Activated CD4-positive, alpha-beta T cell treated with anti-CD3 and anti-CD28 coated beads, Interleukin-2, amount 10 ng/mL, durations not matched to agents 7 days and 5 days (primary cell): ENCODE measurements around the gene MMP27. TPM values are rescaled to one million over a fixed set of nuclear protein-coding genes. Genes with fewer than 3 reads are reported as not detected.

Experiments
- CTCF ChIA-PET: fragments of 350-600 bp; sonication (Branson Sonifier 250); formaldehyde crosslinking; loops from one replicate; lab custom pipeline; 2021; ENCODE audit warnings: antibody characterized with exemption; lab: Charles Lee
- POLR2A ChIA-PET: fragments of 350-600 bp; sonication (Branson Sonifier 250); formaldehyde crosslinking; loops from one replicate; lab custom pipeline; 2021; ENCODE audit warnings: antibody characterized with exemption; lab: Charles Lee
- DNase-seq: peaks from one replicate; pipeline ENCODE4 v3.0.0-alpha.2; 2020
- H3K27ac Mint-ChIP-seq: one replicate; pipeline ENCODE4 v1.8.0; 2021; ENCODE audit warnings: mild to moderate bottlenecking, moderate library complexity, mixed read lengths
- H3K27me3 Mint-ChIP-seq: one replicate; pipeline ENCODE4 v1.8.0; 2021; ENCODE audit warnings: mixed read lengths
- H3K36me3 Mint-ChIP-seq: one replicate; pipeline ENCODE4 v1.8.0; 2021; ENCODE audit warnings: low read depth, mixed read lengths
- H3K4me1 Mint-ChIP-seq: one replicate; pipeline ENCODE4 v1.8.0; 2021; ENCODE audit warnings: mixed read lengths
- H3K4me3 Mint-ChIP-seq: one replicate; pipeline ENCODE4 v1.8.0; 2021; ENCODE audit warnings: mild to moderate bottlenecking, moderate library complexity, mixed read lengths
- H3K9me3 Mint-ChIP-seq: one replicate; pipeline ENCODE4 v1.8.0; 2021; ENCODE audit warnings: mixed read lengths
- total RNA-seq, 2 experiments: library from RNA; stranded (reverse); gene quantifications; one replicate each; pipeline ENCODE4 v1.2.3, GENCODE V29; 2021

The MMP27 gene
- total RNA-seq, 2 experiments from 2014 or later = not detected

DNA sequence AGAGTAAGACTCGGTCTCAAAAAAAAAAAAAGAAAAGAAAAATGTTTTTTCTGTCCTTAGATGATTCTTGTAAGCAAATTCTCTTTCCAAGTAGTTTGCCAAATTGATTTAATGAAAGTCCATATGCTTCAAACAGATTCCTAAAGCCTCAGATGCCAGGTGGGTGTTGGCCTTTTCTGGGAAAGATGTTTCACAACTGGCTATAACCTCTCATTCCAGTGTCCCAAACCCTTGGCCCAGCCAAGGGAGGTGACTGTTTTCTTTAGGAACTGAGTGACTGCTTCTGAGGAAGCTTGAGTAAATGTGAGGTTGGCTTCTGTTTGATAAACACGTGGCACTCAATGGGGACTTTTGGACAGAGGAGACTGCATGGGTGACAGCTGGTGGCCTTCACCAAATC lies 27.5 kb downstream of the MMP27 start:
- Mint-ChIP-seq H3K27me3 (peaks cover 9% of the 10 kb centered on the region), H3K4me1 (no peaks in the 10 kb centered on the region), H3K9me3 (no peaks in the 10 kb centered on the region), H3K27ac (no peak overlapping the region), H3K4me3 (no peak overlapping the region), H3K36me3 (no peaks in the 10 kb centered on the region)
- DNase-seq = no peak
- ChIA-PET CTCF (no interaction called here), POLR2A (no interaction called here)

DNA sequence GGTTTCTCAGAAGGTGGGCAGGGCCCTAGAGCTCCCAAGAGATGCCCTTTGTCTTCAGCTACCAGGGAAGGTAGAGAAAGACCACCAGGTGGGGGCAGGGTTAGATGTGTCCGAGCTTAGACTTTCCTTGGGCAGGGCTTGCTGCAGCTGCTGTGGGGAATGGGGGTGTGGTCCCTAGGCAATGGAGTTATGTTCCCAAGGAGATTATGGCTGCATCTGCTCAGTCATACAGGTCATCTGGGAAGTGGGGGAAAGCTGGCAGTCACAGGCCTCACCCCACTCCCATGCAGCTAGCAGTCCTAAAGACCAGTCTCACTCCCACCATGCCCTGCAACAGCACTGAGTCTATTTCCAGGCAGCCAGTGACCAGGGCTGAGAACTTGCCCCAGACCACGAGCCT lies 29.5 kb downstream of the MMP27 start:
- Mint-ChIP-seq H3K27ac (no peak overlapping the region), H3K36me3 (no peaks in the 10 kb centered on the region), H3K27me3 (peaks cover 5% of the 10 kb centered on the region), H3K4me1 (no peaks in the 10 kb centered on the region), H3K9me3 (no peaks in the 10 kb centered on the region), H3K4me3 (no peak overlapping the region)
- POLR2A ChIA-PET = no interaction called here
- DNase-seq = no peak
- CTCF ChIA-PET = interaction anchor here (2.6 kb wide), 1 partner anchor 10 kb away, joined by 7 read pairs; no protein-coding TSS in a partner anchor

DNA sequence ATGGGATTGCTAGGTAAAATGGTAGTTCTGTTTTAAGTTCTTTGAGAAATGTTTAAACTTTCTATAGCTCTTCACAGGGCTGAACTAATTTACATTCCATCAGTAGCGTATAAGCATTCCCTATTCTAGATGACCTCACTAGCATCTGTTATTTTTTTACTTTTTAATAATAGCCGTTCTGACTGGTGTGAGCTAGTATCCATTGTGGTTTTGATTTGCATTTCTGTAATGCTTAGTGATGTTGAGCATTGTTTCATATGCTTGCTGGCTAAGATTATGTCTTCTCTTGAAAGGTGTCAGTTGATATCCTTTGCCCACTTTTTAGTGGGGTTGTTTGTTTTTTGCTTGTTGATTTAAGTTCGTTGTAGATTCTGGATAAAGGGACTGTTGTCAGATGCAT lies 35.9 kb downstream of the MMP27 start:
- Mint-ChIP-seq H3K4me3 (no peak overlapping the region), H3K27me3 (peaks cover 9% of the 10 kb centered on the region), H3K9me3 (no peaks in the 10 kb centered on the region), H3K4me1 (no peaks in the 10 kb centered on the region), H3K27ac (no peak overlapping the region), H3K36me3 (no peaks in the 10 kb centered on the region)
- ChIA-PET POLR2A (no interaction called here), CTCF (no interaction called here)
- DNase-seq = no peak

DNA sequence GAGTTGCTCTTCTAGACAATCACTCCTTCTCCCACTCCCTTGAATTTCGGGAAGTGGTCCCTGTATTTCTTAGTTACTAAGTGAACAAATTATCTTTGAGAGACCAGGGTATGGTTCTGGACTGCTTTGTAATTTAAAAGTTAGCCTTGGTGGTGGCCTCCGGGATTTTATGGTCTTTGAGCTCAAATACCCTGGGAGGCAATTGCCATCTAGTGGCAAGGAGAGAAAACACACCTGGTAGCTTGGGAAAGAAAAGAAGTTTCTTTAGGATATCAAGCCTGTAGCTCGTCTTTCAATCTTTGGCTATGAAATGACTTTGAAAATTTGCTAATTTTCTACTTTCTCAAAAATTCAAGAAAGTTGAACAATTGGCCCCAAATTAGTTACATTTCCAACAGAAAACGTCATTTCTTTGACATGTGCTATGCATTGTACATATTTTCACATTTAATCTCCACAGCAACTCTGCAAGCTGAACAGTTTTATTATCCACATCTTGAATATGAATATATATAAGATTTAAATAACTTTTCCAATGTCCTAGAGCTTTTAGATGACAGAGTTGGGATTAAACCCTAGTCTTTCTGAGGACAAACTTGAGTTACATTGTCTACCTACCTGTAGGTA lies 39.1 kb downstream of the MMP27 start:
- DNase-seq = peak; percentile 30
- H3K27ac Mint-ChIP-seq = no peak overlapping the region
- CTCF ChIA-PET = interaction anchor here (0.7 to 1.5 kb wide), 15 partner anchors 9 to 378 kb away, joined by 3 to 7 read pairs (median 3); no protein-coding TSS in a partner anchor
- H3K9me3 Mint-ChIP-seq = no peaks in the 10 kb centered on the region
- no peaks in the 10 kb centered on the region for H3K4me1 Mint-ChIP-seq
- no peak overlapping the region for H3K4me3 Mint-ChIP-seq
- peaks cover 8% of the 10 kb centered on the region for H3K27me3 Mint-ChIP-seq
- no peaks in the 10 kb centered on the region for H3K36me3 Mint-ChIP-seq
- POLR2A ChIA-PET = no interaction called here

DNA sequence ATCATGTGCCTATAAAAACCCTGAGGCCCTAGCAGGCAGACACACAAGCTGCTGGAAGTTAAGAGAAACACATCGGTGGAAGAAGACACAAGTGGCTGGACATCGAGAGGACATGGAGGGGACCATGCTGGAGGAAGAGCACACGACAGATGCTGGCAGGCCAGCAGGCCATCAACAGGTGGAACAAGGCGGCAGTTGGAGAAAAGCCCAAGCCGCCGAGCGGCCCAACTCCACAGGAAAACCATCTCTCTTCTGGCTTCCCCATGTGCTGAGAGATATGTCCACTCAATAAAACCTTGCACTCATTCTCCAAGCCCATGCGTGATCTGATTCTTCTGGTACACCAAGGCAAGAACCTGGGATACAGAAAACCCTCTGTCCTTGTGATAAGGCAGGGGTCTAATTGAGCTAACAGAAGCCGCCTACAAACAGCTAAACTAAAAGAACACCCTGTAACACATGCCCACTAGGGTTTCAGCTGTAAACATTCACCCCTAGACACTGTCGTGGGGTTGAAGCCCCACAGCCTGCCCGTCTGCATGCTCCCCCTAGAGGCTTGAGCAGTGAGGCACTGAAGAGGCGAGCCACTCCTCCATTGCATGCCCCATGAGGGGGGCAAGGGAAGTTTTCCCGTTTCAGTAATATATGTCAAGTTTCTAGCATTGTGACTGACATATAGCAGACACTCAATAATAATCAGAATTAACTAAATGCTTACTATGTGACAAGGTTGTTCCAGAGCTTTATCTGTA lies 41.4 kb downstream of the MMP27 start:
- no peaks in the 10 kb centered on the region for H3K9me3 Mint-ChIP-seq
- DNase-seq = peak; percentile 18

DNA sequence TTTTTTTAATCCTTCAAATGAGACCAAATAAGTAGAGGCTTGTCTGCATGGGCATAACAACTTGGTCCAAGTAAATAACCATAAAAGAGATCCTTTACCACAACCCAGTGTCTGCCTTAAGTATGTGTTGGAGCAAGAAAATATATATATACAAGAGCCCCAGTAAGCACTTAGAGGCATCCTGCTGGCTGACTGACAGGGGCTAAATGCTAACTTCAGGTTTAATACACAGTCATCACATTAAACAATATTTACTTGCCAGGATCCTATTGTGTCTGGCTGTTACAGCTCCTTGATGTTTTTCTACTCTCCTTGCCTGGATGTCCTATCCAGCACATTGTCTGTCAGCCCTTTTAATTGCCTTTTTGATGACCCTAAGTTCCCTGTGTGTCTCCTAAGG lies 43.0 kb downstream of the MMP27 start:
- no peak for DNase-seq
- Mint-ChIP-seq H3K9me3 (no peaks in the 10 kb centered on the region), H3K27ac (no peak overlapping the region), H3K27me3 (peaks cover 10% of the 10 kb centered on the region), H3K4me3 (no peak overlapping the region), H3K4me1 (no peaks in the 10 kb centered on the region), H3K36me3 (no peaks in the 10 kb centered on the region)
- ChIA-PET POLR2A (interaction anchor here (0.6 kb wide), 1 partner anchor 320 kb away, joined by 8 read pairs; no protein-coding TSS in a partner anchor), CTCF (no interaction called here)

More for the DNA sequence above, 41.4 kb downstream of the MMP27 start:
- ChIA-PET CTCF (no interaction called here), POLR2A (no interaction called here)
- Mint-ChIP-seq H3K36me3 (no peaks in the 10 kb centered on the region), H3K4me3 (no peak overlapping the region), H3K27ac (no peak overlapping the region), H3K4me1 (no peaks in the 10 kb centered on the region), H3K27me3 (peaks cover 8% of the 10 kb centered on the region)

DNA sequence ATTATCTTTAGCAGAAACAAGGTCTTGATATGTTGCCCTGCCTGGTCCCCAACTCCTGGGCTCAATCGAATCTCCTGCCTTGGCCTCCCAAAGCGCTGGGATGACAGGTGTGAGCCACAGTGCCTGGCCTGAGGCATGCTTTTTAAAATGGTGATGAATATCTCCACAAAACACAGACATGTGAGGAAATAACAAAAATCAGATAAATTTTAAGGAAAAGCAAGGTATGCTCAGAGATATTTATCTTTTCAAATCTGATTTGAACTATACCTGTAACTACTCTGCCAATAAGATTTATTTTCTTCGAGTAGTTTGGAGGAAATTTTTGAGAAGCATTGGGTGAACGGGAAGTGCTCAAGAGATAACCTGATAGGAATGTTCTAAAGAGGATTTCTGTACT lies 44.5 kb downstream of the MMP27 start:
- Mint-ChIP-seq H3K9me3 (no peaks in the 10 kb centered on the region), H3K27ac (no peak overlapping the region), H3K4me3 (no peak overlapping the region), H3K4me1 (no peaks in the 10 kb centered on the region), H3K36me3 (no peaks in the 10 kb centered on the region), H3K27me3 (peaks cover 24% of the 10 kb centered on the region)
- no peak for DNase-seq
- CTCF ChIA-PET = no interaction called here
- POLR2A ChIA-PET = no interaction called here

DNA sequence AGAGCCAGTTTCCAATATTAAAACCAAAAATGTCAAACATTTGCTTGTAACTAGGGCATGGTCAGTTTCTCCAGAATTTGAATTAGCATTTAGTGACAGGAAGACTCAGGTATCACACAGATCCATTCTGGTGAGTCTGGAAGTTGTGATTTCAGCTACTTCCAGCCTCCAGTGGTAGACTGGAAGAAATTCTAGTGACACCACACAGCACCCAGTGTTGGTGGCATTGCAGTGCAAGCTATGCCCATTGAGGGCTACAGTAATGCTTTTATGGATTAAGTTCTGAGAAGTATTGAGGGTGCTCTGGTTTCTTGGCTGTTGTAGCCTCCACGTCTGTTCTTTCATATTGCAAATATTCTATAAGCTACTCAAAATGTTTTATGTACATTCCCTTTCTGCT lies 49.0 kb downstream of the MMP27 start:
- Mint-ChIP-seq H3K4me1 (no peaks in the 10 kb centered on the region), H3K9me3 (peaks cover 4% of the 10 kb centered on the region), H3K4me3 (no peak overlapping the region), H3K36me3 (no peaks in the 10 kb centered on the region), H3K27ac (no peak overlapping the region), H3K27me3 (peaks cover 31% of the 10 kb centered on the region)
- POLR2A ChIA-PET = interaction anchor here (0.7 kb wide), 1 partner anchor 445 kb away, joined by 4 read pairs; no protein-coding TSS in a partner anchor
- CTCF ChIA-PET = no interaction called here
- DNase-seq = no peak

DNA sequence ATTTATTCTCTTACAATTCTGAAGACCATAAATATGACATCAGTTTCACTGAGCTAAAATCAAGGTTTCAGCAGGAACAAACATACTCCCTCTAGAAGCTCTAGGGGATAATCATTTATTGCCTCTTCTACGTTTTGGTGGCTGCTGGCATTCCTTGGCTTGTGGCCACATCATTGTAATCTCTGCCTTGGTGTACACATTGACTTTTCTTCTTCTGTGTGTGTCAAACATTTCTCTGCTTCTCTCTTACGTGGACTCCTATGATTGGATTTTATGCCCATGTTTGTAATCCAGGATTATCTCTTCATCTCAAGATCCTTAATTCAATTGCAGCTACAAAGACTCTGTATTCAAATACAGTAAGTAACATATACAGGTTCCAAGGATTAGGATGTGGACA lies 50.0 kb downstream of the MMP27 start:
- H3K9me3 Mint-ChIP-seq = peaks cover 4% of the 10 kb centered on the region
- H3K27ac Mint-ChIP-seq = no peak overlapping the region
- H3K4me3 Mint-ChIP-seq = no peak overlapping the region
- no peaks in the 10 kb centered on the region for H3K36me3 Mint-ChIP-seq
- H3K27me3 Mint-ChIP-seq = peaks cover 35% of the 10 kb centered on the region
- no peaks in the 10 kb centered on the region for H3K4me1 Mint-ChIP-seq
- DNase-seq = no peak
- ChIA-PET POLR2A (no interaction called here), CTCF (no interaction called here)

DNA sequence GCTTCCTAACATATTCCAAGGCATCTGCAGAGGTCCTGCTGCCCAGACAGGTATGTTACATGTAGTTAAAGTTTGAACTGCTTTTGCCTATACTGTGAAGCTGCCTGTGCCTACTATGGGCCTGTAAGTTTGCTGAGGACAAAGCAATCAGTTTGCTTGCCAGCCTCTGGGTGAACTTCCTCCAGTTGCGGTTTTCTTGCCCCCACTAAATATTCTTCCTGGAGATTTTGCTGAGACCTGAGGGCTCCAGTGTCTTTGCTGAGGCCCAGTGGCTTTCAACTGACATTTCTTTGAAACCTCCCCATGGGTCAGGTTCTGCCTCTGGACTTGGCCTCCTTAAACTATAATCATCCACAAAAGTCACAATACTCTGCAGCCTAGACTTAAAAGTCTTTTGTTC lies 50.8 kb downstream of the MMP27 start:
- no peaks in the 10 kb centered on the region for H3K4me1 Mint-ChIP-seq
- no peak for DNase-seq
- H3K27me3 Mint-ChIP-seq = peaks cover 37% of the 10 kb centered on the region
- no peaks in the 10 kb centered on the region for H3K36me3 Mint-ChIP-seq
- ChIA-PET POLR2A (no interaction called here), CTCF (interaction anchor here (1.0 to 1.2 kb wide), 2 partner anchors 12 to 42 kb away, joined by 3 read pairs; no protein-coding TSS in a partner anchor)
- no peak overlapping the region for H3K4me3 Mint-ChIP-seq
- no peak overlapping the region for H3K27ac Mint-ChIP-seq
- peaks cover 4% of the 10 kb centered on the region for H3K9me3 Mint-ChIP-seq

DNA sequence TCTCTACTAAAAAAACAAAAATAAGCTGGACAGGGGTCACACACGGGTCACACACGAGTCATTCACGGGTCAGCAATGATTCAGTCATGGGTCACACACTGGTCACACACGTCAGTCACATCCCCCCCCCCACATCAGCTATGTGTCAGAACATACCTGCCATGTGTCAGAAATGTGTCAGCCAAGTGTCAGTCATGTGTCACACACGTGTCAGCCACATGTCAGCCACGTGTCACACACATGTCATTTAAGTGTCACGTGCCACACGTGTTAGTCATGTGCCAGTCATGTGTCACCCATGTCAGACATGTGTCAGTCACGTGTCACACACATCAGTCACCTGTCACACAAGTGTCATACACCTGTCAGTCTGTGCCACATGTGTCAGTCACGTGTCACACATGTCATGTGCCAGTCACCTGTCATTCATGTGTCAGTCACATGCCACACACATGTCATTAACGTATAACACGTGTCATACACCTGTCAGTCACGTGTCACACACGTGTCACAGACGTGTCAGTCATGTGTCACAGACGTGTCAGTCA lies 51.8 kb downstream of the MMP27 start:
- H3K27ac Mint-ChIP-seq = no peak overlapping the region
- POLR2A ChIA-PET = no interaction called here
- CTCF ChIA-PET = interaction anchor here (0.6 to 1.2 kb wide), 3 partner anchors 13 to 441 kb away, joined by 3 read pairs; no protein-coding TSS in a partner anchor
- peaks cover 33% of the 10 kb centered on the region for H3K27me3 Mint-ChIP-seq
- H3K9me3 Mint-ChIP-seq = peaks cover 4% of the 10 kb centered on the region
- H3K36me3 Mint-ChIP-seq = no peaks in the 10 kb centered on the region
- H3K4me1 Mint-ChIP-seq = no peaks in the 10 kb centered on the region
- H3K4me3 Mint-ChIP-seq = no peak overlapping the region
- no peak for DNase-seq

DNA sequence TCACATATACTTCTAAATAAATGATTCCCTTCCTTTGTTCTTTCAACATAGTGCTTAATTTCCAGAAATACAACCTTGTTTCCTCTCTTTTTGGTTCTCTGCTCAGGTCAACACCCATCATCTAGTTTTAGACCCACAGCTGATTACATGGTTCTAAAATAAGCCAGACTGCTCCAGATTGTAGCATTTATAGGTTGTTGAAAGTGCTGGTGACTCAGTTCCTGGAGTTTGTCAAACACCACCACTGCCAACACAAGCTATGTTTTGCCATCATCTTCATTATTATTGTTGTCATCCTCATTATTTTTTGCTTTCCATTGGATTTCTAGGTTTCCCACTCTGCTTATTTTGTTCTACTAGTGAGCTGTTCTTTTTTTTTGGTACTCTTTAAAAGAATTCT lies 58.1 kb downstream of the MMP27 start:
- no peak overlapping the region for H3K27ac Mint-ChIP-seq
- H3K4me1 Mint-ChIP-seq = no peaks in the 10 kb centered on the region
- no peak for DNase-seq
- peaks cover 18% of the 10 kb centered on the region for H3K27me3 Mint-ChIP-seq
- H3K4me3 Mint-ChIP-seq = no peak overlapping the region
- H3K36me3 Mint-ChIP-seq = no peaks in the 10 kb centered on the region
- POLR2A ChIA-PET = no interaction called here
- CTCF ChIA-PET = no interaction called here
- H3K9me3 Mint-ChIP-seq = no peaks in the 10 kb centered on the region

DNA sequence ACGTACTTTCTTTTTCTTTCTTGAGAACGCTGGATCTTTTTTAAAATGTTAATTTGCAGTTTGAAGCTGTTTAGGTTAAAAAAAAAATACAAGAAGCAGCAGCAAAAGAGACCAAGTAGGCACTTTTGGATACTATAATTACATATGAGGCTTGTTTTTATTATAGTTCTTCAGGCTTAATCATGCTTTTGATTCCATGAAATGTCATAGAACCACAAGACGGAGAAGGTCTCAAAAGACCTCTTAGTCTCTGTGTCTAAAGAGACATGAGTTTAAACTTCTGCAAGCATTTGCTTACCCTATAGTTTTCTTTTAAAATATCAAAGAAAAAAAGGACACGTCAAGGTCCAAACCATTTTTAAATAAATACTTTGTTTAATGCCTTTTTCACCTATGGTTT lies 61.6 kb downstream of the MMP27 start:
- H3K36me3 Mint-ChIP-seq = no peaks in the 10 kb centered on the region
- H3K4me3 Mint-ChIP-seq = no peak overlapping the region
- CTCF ChIA-PET = no interaction called here
- no peak for DNase-seq
- H3K27me3 Mint-ChIP-seq = peaks cover 15% of the 10 kb centered on the region
- no peak overlapping the region for H3K27ac Mint-ChIP-seq
- H3K9me3 Mint-ChIP-seq = no peaks in the 10 kb centered on the region
- POLR2A ChIA-PET = no interaction called here
- no peaks in the 10 kb centered on the region for H3K4me1 Mint-ChIP-seq
